ENCODE measurements around the gene PNKD.
"Not testable (repeated sequence)": the region's sequence is repeated elsewhere in the genome, so short reads cannot be mapped to it uniquely, and the experiment has no call there.

The PNKD gene

GRCh38 chr2:218293715-218294429 is 23.6 kb downstream of the PNKD start:
- DNase-seq, result no peak

DNA sequence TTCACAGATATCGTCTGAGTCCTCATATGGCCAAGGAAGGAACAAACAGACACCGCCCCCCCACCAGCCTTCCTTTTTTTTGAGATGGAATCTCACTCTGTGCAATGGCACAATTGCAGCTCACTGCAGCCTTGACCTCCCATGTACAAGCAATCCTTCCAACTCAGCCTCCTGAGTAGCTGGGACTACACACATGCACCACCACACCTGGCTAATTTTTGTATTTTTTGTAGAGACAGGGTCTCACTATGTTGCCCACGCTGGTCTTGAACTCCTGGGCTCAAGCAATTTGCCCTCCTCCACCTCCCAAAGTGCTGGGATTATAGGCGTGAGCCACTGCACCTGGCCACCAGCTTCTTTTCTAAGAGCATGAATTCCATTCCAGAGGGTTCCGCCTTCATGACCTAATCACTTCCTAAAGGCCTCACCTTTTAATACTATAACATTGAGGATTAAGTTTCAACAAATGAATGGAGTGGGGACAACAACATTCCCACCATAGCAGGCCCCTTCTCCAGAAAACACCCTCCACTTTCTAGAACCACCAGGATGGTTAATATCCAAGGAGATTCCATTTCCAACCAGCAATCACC is 24.2 kb downstream of the PNKD start:
- no peak for DNase-seq

GRCh38 chr2:218295029-218295428 is 24.7 kb downstream of the PNKD start:
- DNase-seq, result no peak

- no peak for DNase-seq
Observed at GRCh38 chr2:218296200-218296599, 25.9 kb downstream of the PNKD start.

GRCh38 chr2:218296847-218297246 is 26.5 kb downstream of the PNKD start:
- no peak for DNase-seq

DNA sequence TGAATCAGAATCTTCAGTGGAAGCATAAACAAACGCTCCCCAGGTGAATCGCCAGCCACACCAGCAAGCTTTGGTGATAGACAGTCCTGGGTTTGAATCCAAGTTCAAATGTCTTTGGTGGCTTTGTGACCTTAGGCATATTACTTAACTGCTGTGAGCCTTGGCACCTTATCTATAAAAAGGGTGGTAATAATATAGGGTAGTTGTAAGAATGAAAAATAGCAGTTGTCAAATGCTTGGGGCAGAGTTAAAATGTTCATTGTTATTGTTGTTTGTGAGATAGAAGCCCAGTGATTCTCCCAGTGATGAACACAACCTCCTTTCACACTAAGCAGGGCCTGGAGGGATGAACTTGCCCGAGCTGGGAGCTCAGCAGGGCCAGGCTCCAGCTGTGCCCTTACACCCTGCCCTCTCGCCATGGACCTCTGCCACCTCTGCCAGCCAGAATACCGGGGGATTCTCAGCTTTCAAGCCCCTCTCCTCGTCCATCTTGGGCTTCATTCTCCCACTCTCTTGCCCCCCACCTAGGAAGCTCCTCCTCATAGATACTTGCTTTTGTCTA is 28.1 kb downstream of the PNKD start:
- no peak for DNase-seq

DNA sequence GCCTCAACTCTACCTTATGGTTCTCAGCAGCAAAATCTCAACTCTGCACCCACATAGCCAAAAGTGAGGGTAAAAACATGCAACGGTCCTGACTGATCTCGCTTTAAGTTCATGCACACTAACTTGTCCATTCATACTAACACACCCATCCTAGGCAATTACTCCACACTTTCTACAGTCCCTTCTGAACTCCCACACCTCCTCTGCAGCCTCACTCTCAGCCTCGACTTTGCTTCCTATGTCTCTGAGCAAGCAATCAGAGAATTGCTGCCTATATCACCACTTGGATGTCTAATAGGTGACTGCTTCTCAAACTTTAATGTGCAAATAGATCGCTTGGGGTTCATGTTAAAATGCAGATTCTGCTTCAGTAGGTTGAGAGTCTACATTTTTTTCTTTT is 29.8 kb downstream of the PNKD start:
- DNase-seq, result no peak

GRCh38 chr2:218301176-218301819 is 31.0 kb downstream of the PNKD start:
- peak; percentile 92 for DNase-seq

DNA sequence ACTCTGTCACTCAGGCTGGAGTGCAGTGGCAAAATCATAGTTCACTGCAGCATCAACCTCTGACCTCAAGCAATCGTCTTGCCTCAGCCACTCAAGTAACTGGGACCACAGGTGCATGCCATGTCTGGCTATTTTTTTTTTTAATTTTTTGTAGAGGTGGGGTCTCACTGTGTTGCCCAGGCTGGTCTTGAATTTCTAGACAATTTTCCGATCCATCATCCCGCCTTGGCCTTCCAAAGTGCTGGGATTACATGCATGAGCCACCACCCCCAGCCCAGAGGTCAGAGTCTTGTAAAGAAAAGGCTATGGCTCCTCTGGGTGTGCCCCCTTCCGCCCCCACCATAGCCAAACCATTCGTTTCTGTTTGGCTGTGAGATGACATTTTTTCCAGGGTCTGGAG is 35.1 kb downstream of the PNKD start:
- DNase-seq, result no peak

DNA sequence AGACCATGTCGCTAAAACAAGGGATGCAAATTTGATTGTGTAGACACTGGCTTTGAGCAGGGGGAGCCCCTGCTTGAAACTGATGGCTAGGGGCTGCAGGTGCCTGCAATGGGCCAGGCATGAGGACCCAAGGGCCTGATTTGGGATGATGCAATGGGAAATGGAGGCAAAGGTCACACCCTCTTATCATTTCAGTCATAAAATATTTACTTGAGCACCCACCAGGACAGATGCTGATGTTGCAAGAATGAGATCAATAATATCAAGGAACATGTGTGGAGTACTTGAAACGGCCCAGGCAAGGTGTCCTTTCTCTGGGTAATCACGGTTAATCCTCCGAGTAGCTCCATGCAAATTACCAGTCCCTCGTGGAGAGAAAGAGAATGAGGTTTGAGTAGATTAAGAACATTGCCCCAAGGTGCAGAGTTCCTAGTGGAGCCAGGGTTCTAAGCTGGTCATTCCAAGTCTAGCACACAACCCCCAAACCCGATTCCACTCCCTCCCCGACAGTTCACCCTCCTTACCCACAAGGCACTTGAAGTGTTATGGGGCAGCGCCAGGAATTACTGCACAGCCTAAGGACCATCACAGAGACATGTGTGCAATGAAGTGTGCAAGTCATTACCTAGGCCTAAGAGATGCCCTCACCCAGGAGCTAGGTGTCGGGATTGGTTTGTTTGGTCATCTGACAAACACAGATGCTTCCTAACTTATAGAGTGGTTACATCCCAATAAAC is 36.0 kb downstream of the PNKD start:
- DNase-seq, result no peak

DNA sequence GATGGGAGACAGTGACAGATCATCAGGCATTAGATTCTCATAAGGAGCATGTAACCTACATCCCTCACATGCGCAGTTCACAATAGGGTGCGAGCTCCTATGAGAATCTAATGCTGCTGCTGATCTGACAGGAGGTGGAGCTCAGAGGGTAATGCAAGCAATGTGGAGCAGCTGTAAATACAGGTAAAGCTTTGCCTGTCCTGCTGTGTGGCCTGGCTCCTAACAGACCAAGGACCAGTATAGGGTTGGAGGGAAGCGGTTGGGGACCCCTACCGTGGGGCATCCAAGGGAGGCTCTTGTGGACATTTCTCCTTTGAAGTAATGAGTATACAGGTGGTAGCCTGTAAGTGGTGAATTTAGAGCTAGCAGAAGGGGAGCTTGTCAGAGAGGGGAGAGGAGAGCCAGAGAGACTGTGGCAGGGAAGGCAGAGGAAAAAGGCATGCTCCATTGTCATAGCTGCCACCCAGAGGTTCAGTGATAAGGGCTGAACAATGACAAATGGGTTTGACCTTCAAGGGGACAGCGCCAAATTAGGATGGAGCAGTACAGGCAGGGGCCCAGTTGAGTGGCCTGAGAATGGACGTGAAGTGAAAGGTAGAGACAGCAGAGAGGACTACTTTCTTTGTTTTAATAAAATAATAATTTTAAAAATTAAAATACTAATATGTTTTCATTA is 37.2 kb downstream of the PNKD start:
- DNase-seq, result no peak

- no peak for DNase-seq
Observed at GRCh38 chr2:218310853-218311540, 40.7 kb downstream of the PNKD start.

- DNase-seq, result not testable (repeated sequence)
Observed at GRCh38 chr2:218311541-218312266, 41.4 kb downstream of the PNKD start.

DNA sequence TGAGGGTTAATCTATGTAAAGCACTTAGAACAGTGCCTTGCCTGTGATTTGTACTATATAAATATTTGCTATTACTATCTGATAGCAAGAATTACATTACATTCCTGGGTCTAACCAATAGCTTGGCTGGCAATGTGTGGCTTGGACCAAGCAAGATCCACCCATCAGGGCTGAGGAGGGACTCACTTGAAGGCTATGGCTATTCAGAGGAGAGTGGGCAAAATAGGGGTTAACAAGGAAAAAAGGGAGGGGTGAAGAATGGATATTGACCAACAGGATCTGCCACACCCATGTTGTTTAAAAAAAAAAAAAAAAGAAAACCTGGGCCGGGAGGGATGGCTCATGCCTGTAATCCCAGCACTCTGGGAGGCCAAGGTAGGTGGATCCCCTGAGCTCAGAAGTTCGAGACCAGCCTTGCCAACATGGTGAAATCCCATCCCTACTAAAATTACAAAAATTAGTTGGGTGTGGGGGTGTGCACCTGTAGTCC is 42.0 kb downstream of the PNKD start:
- no peak for DNase-seq

- no peak for DNase-seq
Observed at GRCh38 chr2:218313356-218313755, 43.0 kb downstream of the PNKD start.

- not testable (repeated sequence) for DNase-seq
Observed at GRCh38 chr2:218314764-218315163, 44.4 kb downstream of the PNKD start.

- DNase-seq, result no peak
Observed at GRCh38 chr2:218315397-218315796, 45.1 kb downstream of the PNKD start.

DNA sequence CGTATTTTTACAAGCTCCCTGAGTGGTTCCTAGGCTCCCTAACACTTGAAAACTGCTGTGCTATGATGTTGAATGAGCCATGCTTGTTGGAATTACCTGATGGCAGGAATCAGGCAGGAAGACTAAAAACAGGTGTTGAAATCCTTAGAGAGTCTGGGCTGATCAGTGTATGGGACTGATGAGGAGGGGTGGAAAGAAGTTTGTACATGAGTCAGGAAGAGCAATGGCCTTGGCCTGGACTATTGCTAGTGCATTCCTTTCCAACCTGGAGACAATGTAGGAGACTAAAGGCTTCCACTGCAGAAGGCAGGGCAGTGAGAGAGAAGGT is 46.9 kb downstream of the PNKD start:
- DNase-seq, result no peak

DNA sequence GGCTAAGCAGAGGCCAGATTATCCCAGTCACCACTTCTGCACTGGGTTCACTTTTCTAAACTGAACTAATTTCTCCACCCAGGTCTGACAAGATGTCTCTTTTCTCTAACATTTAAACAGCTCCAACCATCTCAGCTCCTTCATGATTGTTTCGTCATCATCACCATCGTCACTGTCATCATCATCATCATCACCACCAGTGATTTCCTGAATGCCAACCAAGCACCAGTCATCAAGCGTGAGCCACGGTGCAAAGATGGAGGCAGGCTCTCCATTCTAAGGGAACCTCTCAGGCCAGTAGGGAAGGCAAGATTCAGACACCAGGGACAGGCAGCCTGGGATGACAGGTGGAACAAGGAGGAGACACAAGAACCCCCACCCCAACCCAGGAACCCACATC is 47.5 kb downstream of the PNKD start:
- no peak for DNase-seq

DNA sequence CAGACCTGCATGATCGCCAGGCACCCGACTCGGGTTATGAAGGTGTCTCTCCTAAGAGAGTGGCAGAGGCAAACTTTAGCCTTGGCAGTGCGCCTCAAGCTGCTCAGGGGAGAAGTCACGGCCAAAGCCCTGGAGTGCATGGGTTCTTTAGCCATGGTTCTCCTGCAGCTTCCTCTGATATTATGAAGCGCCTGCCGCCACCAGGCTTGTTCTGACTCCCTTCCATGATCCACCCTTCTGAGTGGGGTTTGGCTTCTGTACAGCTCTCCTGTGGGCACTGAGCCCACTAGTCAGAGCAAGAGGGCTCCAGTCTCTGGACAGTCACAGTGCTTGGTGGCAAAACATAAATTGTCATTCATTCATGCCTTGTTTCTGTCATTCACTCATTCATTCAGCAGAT is 47.9 kb downstream of the PNKD start:
- no peak for DNase-seq

- DNase-seq, result no peak
Observed at GRCh38 chr2:218319813-218320365, 49.6 kb downstream of the PNKD start.

Measured in CD4-positive, alpha-beta T cell treated with Interleukin-17A for 1 hour (primary cell).